GM06990 (cell line): Measurements from ENCODE around the gene ARID1B.

Experiments used
- DNase-seq: peaks from one replicate; pipeline ENCODE4 v3.0.0-alpha.2; 2011; ENCODE audit not compliant: insufficient read length; ENCODE audit errors: extremely low read depth
- H3K27me3 ChIP-seq: replicated peaks from 2 replicates; pipeline ENCODE4 v1.6.0; 2011; ENCODE audit warnings: low read length; ENCODE audit not compliant: control insufficient read depth, insufficient read depth
- H3K36me3 ChIP-seq: 2 replicates; pipeline ENCODE4 v1.5.1; 2011; ENCODE audit warnings: low read length; ENCODE audit not compliant: control insufficient read depth, insufficient read depth
- H3K4me3 ChIP-seq: replicated peaks from 2 replicates; pipeline ENCODE4 v1.5.1; 2011; ENCODE audit warnings: low read depth, mild to moderate bottlenecking, control low read depth, low read length
- TF ChIP-seq, protein P1 (sequence below): IDR thresholded peaks from 2 replicates; pipeline ENCODE4 v1.5.1; 2011; ENCODE audit warnings: low read length, control low read depth, mild to moderate bottlenecking, inconsistent platforms; ENCODE audit not compliant: insufficient read depth, poor library complexity, severe bottlenecking

ARID1B gene

DNA sequence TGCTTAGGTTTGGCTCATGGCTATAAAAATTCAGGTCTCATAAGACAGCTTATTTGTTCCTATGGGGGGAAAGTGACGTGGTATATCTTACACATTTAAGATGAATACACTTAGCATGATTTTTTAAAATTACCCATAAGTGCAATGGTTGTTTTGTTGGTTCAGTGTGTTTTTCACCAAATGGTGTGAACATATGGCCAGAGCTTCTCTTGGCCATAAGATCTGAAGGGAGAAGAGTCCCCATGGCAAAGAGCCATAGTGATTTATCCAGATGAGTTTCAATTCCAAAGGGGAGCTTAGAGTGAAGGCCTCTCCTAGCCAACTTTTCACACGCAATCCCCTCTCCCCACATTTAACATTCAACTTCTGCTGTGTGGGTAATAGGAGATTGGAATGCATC lies 438.5 kb downstream of the ARID1B start:
- TF ChIP-seq, protein P1, sequence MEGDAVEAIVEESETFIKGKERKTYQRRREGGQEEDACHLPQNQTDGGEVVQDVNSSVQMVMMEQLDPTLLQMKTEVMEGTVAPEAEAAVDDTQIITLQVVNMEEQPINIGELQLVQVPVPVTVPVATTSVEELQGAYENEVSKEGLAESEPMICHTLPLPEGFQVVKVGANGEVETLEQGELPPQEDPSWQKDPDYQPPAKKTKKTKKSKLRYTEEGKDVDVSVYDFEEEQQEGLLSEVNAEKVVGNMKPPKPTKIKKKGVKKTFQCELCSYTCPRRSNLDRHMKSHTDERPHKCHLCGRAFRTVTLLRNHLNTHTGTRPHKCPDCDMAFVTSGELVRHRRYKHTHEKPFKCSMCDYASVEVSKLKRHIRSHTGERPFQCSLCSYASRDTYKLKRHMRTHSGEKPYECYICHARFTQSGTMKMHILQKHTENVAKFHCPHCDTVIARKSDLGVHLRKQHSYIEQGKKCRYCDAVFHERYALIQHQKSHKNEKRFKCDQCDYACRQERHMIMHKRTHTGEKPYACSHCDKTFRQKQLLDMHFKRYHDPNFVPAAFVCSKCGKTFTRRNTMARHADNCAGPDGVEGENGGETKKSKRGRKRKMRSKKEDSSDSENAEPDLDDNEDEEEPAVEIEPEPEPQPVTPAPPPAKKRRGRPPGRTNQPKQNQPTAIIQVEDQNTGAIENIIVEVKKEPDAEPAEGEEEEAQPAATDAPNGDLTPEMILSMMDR, result no peak
- Histone ChIP-seq H3K36me3 (no peaks in the 10 kb centered on the region), H3K4me3 (no peak overlapping the region), H3K27me3 (no peaks in the 10 kb centered on the region)
- no peak for DNase-seq

DNA sequence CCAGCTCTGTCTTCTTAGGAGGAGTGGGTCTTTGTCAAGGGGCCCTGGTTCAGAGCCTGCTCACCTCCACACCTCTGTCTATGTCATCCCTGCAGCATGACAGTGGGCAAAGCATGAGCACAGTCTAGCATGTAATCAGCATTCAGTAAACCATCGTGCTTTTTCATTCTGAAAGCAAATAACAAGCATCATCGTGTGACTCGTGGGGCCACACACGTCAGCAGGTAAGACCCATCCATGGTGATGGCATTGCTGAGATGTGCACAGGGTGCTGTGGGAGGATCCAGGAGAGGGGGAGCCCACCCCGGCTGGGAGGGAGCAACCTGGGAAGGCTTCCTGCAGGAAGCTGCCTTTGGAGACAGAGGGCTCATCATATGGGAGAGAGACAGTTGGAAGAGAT lies 439.4 kb downstream of the ARID1B start:
- TF ChIP-seq, protein P1, result no peak
- no peak for DNase-seq

DNA sequence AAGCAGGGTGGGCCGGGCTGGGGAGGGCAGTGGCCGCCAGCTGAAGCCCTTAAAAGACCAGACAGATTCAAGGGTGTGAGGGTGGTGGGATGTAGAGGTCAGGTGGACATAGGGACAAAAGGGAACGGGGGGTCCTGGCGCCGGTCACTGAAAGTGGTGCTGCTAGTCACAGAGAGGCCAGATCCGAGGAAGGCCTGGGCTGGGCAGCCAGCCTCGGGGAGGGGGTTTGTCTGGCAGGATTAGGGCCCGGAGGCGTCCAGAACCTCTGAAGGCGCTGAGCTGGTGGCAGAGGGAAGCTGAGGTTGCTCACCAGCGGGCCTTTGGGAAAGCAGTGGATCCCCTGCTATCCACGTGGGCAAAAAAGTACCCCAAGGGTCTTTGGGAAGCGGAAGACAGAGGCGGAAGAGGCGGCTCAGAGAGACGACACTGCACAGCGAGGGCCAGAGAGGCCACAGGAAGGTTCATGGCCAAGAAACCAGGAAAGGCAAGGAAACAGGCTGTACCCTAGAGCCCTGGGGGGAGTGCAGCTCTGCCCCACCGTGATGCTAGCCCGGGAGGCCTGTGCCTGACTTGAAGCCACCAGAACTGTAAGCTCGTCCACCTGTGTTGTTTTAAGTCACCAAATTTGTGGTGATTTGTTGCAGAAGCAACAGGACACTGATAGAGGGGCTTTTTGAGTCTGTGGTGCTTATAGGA lies 440.2 kb downstream of the ARID1B start:
- no peak for DNase-seq
- TF ChIP-seq, protein P1, result no peak
- Histone ChIP-seq H3K4me3 (no peak overlapping the region), H3K27me3 (no peaks in the 10 kb centered on the region), H3K36me3 (no peaks in the 10 kb centered on the region)

More for the DNA sequence above, 439.4 kb downstream of the ARID1B start:
- H3K27me3 ChIP-seq, result no peaks in the 10 kb centered on the region
- no peaks in the 10 kb centered on the region for H3K36me3 ChIP-seq
- H3K4me3 ChIP-seq, result no peak overlapping the region

DNA sequence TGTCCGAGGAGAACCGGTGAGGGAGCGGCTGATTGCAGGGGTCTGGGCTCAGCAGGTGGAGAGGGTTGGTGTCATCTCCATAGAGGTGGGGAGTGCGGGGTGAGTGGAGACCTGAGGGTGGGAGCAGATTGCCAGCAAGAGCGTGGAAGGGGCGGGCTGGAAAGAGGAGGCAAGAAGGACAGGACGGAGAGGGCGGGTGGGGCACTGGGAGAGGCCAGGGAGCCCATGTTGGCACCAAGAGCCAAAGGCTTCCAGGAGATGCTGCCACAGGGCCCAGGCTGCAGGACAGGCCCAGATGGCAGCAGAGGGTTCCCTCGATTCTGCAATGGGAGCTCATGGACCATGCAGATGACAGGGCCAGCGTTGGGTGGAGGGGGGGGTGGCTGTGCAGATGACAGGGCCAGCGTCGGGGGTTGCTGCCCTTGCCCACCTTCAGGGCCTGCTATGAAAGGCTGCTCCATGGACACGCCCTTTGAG lies 440.8 kb downstream of the ARID1B start:
- TF ChIP-seq, protein P1, result no peak
- Histone ChIP-seq H3K27me3 (no peaks in the 10 kb centered on the region), H3K36me3 (no peaks in the 10 kb centered on the region), H3K4me3 (no peak overlapping the region)
- no peak for DNase-seq

DNA sequence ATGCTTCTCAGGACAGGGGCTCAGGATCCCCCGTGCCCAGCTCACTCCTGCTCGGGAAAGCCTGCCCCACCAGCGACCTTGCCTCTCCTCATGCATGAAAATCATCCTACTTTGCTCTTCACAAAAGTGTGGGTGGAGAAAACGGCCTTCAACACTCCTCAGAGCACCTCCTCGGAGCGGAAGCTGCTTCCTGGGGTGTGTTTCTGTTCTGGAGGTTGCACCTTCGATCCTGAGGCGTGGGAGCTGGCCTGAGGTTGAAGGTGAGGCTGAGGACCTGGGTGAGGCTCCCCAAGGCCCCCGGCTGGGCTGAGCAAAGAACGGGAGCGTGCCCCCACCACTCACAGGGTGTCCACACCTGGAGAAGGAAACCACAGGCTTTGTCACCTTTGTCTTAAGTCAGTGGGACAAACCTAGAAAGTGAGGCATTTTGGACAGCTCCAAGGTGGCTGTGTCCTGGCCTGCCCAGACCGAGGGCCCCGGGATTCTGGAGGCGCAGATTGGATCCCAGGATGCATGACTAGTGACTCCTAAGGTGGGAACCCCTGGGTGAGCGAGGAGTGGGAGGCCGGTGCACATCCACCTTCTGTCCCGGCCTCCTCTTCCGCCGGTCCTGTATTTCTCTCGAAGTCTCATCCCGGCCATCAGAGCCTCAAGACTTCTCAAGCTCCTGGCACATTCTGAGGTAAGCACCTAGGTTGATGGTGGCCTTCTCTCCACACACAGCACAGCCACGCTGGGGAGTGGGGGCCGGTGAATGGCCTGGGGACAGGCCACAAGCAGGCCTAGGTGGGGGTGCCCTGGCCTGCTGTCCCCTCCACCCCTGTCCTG lies 441.4 kb downstream of the ARID1B start:
- H3K36me3 ChIP-seq, result no peaks in the 10 kb centered on the region
- no peaks in the 10 kb centered on the region for H3K27me3 ChIP-seq
- DNase-seq, result no peak
- H3K4me3 ChIP-seq, result no peak overlapping the region
- TF ChIP-seq, protein P1, result no peak
